ENCODE results near the gene UGT1A4.
"Not testable (repeated sequence)": the region's sequence is repeated elsewhere in the genome, so short reads cannot be mapped to it uniquely, and the experiment has no call there.

The UGT1A4 gene

DNA sequence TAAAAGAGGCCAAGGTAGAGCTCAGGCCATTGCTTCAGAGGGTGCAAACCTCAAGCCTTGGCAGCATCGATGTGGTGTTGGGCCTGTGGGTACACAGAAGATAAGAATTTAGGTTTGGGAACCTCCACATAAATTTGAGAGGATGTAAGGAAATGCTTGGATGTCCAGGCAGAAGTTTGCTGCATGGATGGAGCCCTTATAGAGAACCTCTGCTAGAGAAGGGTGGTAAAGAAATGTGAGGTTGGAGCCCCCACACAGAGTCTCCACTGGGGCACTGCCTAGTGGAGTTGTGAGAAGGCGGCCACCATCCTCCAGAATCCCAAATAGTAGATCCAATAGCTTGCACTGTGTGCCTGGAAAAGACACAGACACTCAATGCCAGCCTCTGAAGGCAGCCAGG lies 32.2 kb downstream of the UGT1A4 start:
- not testable (repeated sequence) for DNase-seq (ENCODE audit: low read depth)

DNA sequence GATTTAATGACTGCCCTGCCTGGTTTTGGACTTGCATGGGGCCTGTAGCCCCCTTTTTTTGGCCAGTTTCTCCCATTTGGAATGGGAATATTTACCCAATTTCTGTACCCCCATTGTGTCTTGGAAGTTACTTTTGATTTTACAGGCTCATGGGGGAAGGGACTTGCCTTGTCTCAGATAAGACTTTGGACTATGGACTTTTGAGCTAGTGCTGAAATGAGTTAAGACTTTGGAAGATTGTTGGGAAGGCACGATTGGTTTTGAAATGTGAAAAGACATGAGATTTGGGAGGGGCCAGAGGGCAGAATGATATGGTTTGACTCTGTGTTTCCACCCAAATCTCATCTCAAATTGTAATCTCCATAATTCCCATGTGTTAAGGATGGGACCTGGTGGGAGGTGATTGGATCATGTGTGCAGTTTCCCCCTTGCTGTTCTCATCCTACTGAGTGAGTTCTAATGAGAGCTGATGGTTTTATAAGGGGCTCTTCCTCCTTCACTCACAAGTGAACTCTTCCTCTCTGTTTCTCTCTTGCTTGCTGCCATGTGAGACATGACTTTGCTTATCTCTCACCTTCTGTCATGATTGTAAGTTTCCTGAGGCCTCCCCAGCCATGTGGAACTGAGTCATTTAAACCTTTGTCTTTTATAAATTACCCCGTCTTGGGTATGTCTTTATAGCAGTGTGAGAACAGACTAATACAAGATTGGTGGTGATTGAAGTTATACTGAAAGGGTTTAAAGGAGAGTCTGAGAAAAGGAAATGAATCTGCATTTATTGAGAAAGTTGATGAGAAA lies 32.9 kb downstream of the UGT1A4 start:
- not testable (repeated sequence) for DNase-seq (ENCODE audit: low read depth)

DNA sequence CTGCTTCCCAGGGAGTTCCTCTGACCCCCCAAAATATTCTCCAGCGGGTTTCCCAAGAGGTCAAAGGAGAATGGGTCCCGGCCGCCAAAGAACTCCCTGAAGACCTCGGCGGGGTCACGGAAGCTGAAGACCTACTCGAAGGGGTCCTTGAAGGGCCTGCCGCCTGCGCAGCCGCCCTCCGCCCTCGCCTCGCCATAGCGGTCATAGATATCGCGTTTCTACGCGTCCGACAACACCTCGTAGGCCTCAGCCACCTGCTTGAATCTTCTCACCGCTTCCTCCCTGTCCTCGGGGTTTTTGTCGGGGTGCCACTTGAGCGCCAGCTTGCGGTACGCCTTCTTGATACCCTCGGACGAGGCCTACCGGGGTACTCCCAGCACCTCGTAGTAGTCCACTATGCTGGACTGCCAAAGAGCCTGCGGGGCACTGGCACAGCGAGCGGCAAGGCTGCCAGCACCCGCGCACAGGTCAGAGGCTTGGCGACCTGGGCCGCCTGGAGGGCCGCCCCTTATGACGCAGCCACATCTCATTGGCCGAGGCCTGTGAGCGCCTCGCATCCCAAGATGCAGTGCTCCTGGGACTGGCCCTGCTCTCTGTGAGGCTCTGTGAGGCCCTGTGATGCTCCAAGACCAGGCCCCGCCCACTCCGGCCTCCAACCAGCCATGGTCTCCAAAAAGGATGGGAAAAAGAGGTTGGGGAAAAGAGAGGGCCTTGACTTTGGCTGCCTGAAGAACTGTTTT lies 36.5 kb downstream of the UGT1A4 start:
- DNase-seq (ENCODE audit: low read depth), result no peak

DNA sequence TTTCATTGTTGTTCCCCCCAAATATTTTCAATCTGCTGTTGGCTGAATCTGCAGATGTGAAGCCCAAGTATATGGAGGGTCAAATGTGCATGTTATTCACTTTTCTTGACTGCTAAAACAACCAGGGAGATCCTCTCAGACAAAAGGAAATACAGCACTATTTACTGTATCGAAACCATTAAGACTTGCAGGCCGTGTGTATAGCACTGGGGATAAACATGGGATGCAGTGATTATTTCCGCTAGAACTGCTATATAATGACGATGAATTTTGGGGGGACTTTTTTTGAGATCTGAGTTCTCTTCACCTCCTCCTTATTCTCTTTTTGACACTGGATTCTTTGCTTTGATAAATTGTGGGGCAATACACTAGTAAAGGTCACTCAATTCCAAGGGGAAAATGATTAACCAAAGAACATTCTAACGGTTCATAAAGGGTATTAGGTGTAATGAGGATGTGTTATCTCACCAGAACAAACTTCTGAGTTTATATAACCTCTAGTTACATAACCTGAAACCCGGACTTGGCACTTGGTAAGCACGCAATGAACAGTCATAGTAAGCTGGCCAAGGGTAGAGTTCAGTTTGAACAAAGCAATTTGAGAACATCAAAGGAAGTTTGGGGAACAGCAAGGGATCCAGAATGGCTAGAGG lies 38.0 kb downstream of the UGT1A4 start:
- no peak for DNase-seq (ENCODE audit: low read depth)

DNA sequence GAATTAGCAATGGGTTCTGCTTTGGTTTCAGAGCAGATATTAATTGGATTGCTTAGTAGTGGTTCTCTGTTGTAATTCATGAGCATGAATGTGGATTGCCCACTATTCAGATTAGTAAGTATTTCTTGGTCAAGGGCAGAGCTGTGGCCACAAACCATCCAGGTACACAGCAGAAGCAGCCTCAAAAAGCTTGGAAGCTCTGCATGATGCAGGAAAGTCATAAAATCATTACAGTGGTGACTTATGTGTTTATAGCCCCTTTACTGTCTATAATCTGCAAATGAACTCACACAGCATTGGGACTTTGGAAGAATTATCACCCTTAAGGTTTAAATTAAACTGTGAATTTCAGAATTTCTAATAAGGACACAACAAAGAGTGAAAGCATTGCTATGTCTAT lies 39.6 kb downstream of the UGT1A4 start:
- DNase-seq (ENCODE audit: low read depth), result no peak

DNA sequence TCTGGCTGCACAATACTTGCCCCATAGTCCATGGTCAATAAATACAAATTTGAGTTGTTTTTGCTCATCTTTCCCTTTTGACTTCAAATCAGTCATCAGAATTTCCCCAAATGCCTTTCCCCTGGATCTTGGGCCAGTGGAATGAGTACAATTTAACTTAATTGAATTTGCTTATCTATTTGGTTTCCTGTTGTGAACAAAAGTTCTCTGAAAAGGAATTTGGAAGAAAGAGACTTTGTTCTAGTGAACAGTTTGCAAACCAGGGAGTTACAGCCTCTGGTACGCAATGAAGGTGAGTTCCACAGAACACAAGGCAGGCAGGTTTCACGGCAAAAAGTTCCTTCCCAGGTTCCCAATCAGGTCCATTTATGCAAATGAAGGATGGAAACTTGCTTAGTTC lies 40.3 kb downstream of the UGT1A4 start:
- DNase-seq (ENCODE audit: low read depth), result no peak

DNA sequence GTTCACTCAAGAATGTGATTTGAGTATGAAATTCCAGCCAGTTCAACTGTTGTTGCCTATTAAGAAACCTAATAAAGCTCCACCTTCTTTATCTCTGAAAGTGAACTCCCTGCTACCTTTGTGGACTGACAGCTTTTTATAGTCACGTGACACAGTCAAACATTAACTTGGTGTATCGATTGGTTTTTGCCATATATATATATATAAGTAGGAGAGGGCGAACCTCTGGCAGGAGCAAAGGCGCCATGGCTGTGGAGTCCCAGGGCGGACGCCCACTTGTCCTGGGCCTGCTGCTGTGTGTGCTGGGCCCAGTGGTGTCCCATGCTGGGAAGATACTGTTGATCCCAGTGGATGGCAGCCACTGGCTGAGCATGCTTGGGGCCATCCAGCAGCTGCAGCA lies 41.5 kb downstream of the UGT1A4 start, which contains the start of gene UGT1A1:
UGT1A1 (plus strand) TSS at position 228 of the 400 bp plus-strand sequence; CDS start at position 246, 18 bp downstream.
- DNase-seq (ENCODE audit: low read depth), result no peak

DNA sequence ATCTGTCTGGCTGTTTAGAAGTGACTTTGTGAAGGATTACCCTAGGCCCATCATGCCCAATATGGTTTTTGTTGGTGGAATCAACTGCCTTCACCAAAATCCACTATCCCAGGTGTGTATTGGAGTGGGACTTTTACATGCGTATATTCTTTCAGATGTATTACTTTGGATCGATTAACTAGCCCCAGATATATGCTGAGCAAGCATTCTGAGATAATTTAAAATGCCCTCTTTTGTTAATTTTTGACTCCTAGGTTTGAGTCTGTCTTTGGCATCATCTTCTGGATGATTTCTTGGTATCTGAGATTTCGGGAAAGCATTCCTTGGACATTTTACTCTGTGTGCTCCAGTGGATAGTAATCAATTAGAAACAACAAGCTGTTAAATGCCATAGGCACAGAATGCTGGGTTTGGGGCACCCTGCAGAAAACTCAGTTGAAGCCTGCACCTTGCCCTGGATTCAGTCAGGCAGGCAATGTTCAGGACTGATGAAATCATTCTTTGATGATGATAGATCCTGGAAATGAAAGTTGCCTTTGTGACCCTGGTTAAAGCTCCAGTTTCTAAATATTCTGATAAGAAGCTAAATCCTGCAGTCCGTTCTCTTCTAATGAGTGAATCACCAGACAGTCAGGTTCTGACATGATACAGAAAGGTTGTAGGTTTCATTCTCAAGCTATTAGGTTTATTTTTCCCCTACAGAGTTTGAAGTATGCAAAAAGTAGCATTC lies 42.7 kb downstream of the UGT1A4 start:
- no peak for DNase-seq (ENCODE audit: low read depth)

DNA sequence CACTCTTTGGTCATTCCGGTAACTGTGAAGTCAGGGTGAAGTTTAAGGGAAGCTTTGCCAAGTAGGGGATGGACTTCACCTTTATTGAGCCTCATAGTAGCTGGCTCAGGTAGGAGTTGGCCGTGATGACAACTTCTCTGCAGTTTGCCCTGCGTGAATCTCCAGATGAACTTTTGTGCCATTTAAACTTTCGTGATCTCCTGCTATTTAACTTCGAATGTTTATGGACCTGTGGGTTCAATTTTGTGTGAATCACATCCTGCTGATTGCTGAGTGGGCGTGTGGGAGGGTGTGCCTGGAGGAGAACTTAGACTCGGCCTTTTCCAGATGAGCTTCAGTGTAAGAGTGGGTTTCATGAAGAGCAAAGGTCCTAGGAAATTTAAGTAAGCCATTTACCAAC lies 45.7 kb downstream of the UGT1A4 start:
- no peak for DNase-seq (ENCODE audit: low read depth)

DNA sequence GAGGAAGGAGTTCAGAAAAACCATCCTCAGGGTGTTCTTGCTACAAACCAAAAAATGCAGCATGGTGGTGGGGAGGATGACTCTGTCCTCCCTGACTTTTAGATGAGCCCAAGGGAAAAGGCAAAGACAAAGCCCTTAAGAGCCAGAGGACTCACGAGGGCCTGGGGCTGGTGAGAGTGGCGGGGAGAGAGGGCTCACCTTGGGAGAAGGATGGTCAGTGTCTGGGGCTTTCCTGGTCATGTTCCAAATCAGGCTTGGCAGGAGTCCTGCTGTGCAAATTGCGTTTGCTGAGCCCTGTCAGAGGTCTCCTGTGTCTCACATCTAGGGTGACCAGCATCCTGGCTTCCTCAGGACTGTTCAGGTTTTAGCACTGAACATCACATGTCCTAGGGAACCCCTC lies 46.2 kb downstream of the UGT1A4 start:
- DNase-seq (ENCODE audit: low read depth), result no peak

DNA sequence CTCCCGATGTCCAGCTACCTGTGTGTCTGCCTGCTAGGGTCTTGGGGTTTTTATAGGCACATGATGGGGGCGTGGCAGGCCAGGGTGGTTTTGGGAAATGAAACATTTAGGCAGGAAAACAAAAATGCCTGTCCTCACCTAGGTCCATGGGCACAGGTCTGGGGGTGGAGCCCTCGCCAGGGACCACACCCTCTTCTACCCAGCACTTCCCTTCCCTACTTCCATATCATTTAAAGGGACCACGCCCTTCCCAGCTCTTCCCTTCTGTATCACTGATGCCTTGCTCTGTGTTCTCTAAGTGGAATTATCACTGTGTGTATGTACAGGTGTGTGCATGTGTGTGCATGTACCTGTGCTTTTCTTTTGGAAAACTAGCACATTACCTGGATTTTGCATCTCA lies 47.9 kb downstream of the UGT1A4 start:
- no peak for DNase-seq (ENCODE audit: low read depth)

DNA sequence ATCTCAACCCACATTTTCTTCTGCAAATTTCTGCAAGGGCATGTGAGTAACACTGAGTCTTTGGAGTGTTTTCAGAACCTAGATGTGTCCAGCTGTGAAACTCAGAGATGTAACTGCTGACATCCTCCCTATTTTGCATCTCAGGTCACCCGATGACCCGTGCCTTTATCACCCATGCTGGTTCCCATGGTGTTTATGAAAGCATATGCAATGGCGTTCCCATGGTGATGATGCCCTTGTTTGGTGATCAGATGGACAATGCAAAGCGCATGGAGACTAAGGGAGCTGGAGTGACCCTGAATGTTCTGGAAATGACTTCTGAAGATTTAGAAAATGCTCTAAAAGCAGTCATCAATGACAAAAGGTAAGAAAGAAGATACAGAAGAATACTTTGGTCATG lies 49.5 kb downstream of the UGT1A4 start:
- no peak for DNase-seq (ENCODE audit: low read depth)

DNA sequence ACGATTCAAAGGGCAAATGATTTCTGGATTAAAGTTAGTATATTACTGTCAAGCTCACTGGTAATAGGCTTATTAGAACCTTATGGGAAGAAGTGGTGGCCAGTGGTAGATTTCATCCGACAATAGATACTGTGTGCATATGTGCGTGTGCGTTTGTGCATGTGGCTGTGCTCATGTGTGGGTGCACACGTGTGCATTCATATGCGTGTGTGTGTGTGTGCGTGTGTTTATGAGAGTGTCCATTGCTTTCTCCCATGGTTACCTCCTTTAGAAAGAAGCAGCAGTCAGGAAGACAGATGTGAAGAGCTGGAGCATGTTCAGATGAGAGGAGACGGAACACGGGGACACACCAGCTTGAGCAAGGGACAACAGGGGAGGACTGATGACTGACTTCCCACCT lies 50.7 kb downstream of the UGT1A4 start:
- DNase-seq (ENCODE audit: low read depth), result no peak

DNA sequence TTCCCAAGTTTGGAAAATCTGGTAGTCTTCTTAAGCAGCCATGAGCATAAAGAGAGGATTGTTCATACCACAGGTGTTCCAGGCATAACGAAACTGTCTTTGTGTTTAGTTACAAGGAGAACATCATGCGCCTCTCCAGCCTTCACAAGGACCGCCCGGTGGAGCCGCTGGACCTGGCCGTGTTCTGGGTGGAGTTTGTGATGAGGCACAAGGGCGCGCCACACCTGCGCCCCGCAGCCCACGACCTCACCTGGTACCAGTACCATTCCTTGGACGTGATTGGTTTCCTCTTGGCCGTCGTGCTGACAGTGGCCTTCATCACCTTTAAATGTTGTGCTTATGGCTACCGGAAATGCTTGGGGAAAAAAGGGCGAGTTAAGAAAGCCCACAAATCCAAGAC lies 53.6 kb downstream of the UGT1A4 start:
- DNase-seq (ENCODE audit: low read depth), result no peak

DNA sequence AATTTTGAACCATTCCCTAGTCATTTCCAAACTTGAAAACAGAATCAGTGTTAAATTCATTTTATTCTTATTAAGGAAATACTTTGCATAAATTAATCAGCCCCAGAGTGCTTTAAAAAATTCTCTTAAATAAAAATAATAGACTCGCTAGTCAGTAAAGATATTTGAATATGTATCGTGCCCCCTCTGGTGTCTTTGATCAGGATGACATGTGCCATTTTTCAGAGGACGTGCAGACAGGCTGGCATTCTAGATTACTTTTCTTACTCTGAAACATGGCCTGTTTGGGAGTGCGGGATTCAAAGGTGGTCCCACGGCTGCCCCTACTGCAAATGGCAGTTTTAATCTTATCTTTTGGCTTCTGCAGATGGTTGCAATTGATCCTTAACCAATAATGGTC lies 54.0 kb downstream of the UGT1A4 start:
- DNase-seq (ENCODE audit: low read depth), result no peak

DNA sequence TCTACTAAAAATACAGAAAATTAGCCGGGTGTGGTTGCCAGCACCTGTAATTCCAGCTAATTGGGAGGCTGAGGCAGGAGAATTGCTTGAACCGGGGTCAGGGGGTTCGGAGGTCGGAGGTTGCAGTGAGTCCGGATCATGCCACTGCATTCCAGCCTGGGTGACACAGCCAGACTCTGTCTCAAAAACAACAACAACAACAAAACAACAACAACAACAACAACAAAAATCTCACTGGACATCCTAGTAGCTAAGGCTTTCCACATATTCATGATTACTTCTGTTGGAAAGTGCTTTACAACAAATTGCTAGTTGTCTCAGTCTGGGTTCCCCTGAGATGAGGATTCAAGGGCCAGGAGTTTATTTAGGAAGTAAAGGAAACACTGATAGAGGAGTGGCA lies 55.3 kb downstream of the UGT1A4 start:
- DNase-seq (ENCODE audit: low read depth), result no peak

DNA sequence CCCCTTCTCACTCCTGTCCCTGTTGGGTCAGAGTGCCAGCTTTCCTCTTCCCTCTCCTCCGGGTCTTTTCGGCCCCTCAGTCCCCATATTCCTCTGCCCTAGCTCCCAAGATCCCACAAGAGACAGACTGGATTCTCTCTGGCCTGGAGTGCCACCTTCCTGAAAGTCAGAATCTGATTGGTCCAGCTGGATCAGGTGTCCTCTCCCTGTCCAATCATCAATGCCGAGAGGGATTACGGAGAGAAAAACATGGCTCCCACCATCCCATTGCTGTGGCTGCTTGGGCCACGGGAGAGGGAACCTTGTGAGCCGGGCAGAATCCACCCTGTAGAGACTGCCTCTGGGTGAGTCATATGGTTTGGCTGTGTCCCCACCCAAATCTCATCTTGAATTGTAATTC lies 56.9 kb downstream of the UGT1A4 start:
- no peak for DNase-seq (ENCODE audit: low read depth)

DNA sequence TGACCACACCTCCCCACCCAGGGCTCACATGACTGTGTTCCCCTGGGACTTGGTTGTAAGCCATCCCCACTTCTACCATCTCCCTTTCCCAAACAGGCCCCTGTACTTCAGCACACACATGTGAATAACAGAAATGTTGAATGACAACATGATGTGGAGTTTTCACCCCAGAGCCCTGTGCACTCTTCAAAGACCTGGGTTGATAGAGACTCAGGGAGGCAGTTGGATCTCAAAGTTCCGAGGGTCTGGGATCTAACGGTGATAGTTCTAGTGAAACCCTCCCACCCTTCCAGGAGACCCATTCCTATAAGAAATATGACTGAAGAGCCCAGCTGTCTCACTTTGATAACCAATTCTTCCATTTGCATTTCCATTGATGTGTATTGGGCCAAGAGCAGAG lies 59.5 kb downstream of the UGT1A4 start, which contains the start of gene MROH2A:
MROH2A (plus strand) TSS at position 301 of the 400 bp plus-strand sequence. CDS start 1,029 bp downstream, outside the sequence.
- no peak for DNase-seq (ENCODE audit: low read depth)

DNA sequence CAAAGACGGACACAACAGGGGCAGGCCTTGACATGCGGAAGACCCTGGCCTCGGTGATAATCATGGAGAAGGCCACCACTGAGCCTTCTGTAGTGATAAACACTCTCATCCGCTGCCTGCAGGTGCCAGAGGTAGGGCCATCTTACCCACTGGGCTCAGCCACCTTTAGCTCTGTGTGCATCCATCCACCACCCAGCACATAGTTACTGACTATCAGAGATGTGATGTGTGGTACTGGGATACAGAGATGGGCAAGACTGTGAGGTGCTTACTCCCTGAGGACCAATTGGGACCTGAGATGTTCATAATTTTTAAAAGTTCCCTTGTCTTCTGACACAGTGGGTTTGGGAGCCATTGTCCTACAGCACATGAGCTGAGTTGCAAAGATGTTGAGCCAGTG lies 61.2 kb downstream of the UGT1A4 start:
- no peak for DNase-seq (ENCODE audit: low read depth)

DNA sequence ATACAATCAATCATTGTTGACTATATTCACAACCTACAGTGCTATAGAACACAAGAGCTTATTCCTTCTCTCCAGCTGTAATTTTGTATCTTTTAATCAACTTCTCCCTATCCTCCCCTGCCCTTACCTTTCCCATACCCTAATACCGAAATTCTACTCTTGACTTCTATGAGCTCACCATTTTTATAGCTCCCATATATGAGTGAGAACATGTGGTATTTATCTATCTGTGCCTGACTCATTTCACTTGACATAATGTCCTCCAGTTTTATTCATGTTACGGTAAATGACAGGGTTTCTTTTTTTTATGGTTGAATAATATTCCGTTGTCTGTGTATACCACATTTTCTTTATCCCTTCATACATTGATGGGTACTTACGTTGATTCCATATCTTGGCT lies 62.2 kb downstream of the UGT1A4 start:
- DNase-seq (ENCODE audit: low read depth), result no peak

DNA sequence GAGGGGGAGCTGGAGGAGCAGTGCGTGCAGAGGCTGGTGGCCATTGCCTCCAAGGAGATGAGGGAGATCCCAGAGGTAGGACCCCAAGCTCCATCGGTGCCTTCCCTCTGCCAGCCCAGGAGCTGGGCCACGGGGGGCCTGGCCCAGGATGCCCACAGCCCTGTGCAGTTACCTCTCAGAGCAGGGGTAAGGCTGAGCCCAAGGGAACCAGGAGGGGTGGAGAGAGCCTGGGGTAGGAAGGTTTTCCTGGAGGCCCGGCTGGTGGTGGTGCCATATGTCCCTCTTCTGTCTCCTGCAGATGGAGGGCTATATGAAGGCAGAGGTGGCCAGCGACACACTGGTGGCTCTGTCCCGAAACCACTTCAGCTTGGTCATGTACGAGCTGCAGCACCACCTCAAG lies 71.0 kb downstream of the UGT1A4 start:
- DNase-seq (ENCODE audit: low read depth), result no peak
